ENCODE data around the gene RMP24.

Gene RMP24

GRCh38 chr18:35971661-35972196, 750 bp upstream of the RMP24 start:
- Mint-ChIP-seq H3K9me3 (ENCODE audit: low read depth) (no peaks in the 10 kb centered on the region), H3K4me1 (ENCODE audit: low read depth) (peaks cover 30% of the 10 kb centered on the region), H3K27me3 (ENCODE audit: low read depth) (no peaks in the 10 kb centered on the region), H3K4me3 (ENCODE audit: unreplicated experiment) (peak overlapping the region; percentile 96), H3K36me3 (ENCODE audit: low read depth) (peaks cover 10% of the 10 kb centered on the region), H3K27ac (ENCODE audit: unreplicated experiment) (peak overlapping the region; percentile 89)
- DNase-seq (ENCODE audit: low spot score): no peak
- TF ChIP-seq CTCF (IDR thresholded peaks at IDR 0.05): no peak

- no peak for TF ChIP-seq CTCF (IDR thresholded peaks at IDR 0.05)
- Mint-ChIP-seq H3K27me3 (ENCODE audit: low read depth) (no peaks in the 10 kb centered on the region), H3K36me3 (ENCODE audit: low read depth) (peaks cover 26% of the 10 kb centered on the region), H3K27ac (ENCODE audit: unreplicated experiment) (peak overlapping the region; percentile 92), H3K4me3 (ENCODE audit: unreplicated experiment) (peak overlapping the region; percentile 96), H3K4me1 (ENCODE audit: low read depth) (peaks cover 30% of the 10 kb centered on the region), H3K9me3 (ENCODE audit: low read depth) (no peaks in the 10 kb centered on the region)
- DNase-seq (ENCODE audit: low spot score): no peak
These were observed 1.2 kb downstream of the RMP24 start for GRCh38 chr18:35973650-35974049.

- Mint-ChIP-seq H3K9me3 (ENCODE audit: low read depth) (no peaks in the 10 kb centered on the region), H3K4me3 (ENCODE audit: unreplicated experiment) (peak overlapping the region; percentile 96), H3K27me3 (ENCODE audit: low read depth) (no peaks in the 10 kb centered on the region), H3K36me3 (ENCODE audit: low read depth) (peaks cover 29% of the 10 kb centered on the region), H3K4me1 (ENCODE audit: low read depth) (peaks cover 30% of the 10 kb centered on the region), H3K27ac (ENCODE audit: unreplicated experiment) (peak overlapping the region; percentile 42)
- no peak for DNase-seq (ENCODE audit: low spot score)
- no peak for TF ChIP-seq CTCF (IDR thresholded peaks at IDR 0.05)
These were observed 1.7 kb downstream of the RMP24 start for GRCh38 chr18:35974181-35974580.

GRCh38 chr18:35979112-35979511, 6.6 kb downstream of the RMP24 start:
- Mint-ChIP-seq H3K27ac (ENCODE audit: unreplicated experiment) (no peak overlapping the region), H3K4me3 (ENCODE audit: unreplicated experiment) (no peak overlapping the region), H3K27me3 (ENCODE audit: low read depth) (no peaks in the 10 kb centered on the region), H3K4me1 (ENCODE audit: low read depth) (peaks cover 16% of the 10 kb centered on the region), H3K36me3 (ENCODE audit: low read depth) (peaks cover 41% of the 10 kb centered on the region), H3K9me3 (ENCODE audit: low read depth) (peaks cover 4% of the 10 kb centered on the region)
- no peak for DNase-seq (ENCODE audit: low spot score)
- no peak for TF ChIP-seq CTCF (IDR thresholded peaks at IDR 0.05)

GRCh38 chr18:35982409-35983114, 10.1 kb downstream of the RMP24 start:
- peak overlapping the region; percentile 71 for H3K27ac Mint-ChIP-seq (ENCODE audit: unreplicated experiment)
- H3K9me3 Mint-ChIP-seq (ENCODE audit: low read depth): peaks cover 4% of the 10 kb centered on the region
- DNase-seq (ENCODE audit: low spot score): no peak
- no peak for TF ChIP-seq CTCF (IDR thresholded peaks at IDR 0.05)
- H3K4me3 Mint-ChIP-seq (ENCODE audit: unreplicated experiment): no peak overlapping the region
- H3K27me3 Mint-ChIP-seq (ENCODE audit: low read depth): no peaks in the 10 kb centered on the region
- peaks cover 29% of the 10 kb centered on the region for H3K36me3 Mint-ChIP-seq (ENCODE audit: low read depth)
- H3K4me1 Mint-ChIP-seq (ENCODE audit: low read depth): peaks cover 12% of the 10 kb centered on the region

Data from chondrocyte (in vitro differentiated cells).